ENCODE data around the gene CACNA1F.

DNA sequence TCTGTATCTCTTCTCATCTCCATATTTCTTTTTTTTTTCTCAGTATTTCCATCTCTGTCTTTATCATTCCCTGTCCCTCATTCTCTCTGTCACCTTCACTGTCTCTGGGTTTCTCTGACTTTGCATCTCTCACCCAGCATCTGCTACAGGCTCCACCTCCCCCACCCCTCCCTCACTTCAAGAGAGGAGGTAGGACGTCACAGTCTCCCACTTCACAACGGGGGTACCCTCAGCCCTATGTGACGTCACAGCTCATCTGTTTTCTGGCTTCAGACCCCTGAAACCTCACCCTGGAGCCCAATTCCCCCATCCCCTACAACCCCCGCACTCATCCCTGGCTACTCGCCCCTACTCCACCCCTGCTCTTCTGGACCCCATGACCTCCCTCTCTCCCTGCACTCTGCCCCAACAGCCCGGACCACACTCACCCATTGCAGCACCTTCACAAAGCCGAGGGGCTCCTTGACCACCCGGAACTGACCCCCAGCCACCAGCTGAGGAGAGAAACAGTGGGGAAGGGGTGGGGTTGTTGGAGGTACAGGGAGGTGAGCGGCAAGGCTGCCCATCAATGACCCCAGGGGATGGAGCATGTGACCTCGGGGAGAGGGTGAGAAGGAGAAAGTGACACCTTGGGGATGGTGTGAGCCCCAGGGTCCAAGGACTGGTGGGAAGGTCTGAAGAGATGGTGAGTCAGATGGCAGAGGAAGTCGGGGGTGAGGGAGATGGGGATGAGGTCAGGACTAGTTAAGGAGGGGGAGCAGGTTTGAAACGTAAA lies 34.4 kb downstream of the CACNA1F start:
- no peak for TF ChIP-seq CTCF (IDR thresholded peaks at IDR 0.05; ENCODE audit: insufficient read depth, low read length)
- no peak for TF ChIP-seq POLR2AphosphoS5 (IDR thresholded peaks at IDR 0.05; ENCODE audit: low read depth)
- TF ChIP-seq SPI1 (IDR thresholded peaks at IDR 0.05; ENCODE audit: borderline replicate concordance, low read depth): no peak

Data from HL-60 (cell line).